ENCODE data around the gene MAMDC2. TPM values are rescaled to one million over a fixed set of nuclear protein-coding genes. Genes with fewer than 3 reads are reported as not detected.

MAMDC2 gene
- total RNA-seq, 1 experiment from 2014 or later: 1.2 TPM

DNA sequence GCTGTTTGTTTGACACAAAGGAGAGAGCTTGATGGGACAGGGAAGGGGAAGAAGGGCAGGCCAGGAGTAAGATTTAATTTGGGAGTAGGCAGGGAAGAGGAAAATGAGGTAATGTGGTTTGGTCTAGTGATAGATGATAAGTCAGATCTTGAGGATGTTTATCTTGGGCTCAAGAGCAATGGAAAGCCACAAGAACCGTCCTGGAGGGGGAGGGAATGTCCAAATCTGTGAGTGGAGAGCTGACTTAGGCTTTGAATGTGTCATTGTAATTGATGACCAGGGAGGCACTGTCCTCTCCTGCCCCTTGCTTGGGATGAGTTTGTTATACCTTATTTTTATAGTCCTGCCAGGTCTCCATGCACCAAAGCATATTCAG is 37.5 kb downstream of the MAMDC2 start:
- H3K36me3 ChIP-seq (ENCODE audit: control insufficient read depth in 1 of 2, insufficient read depth in 2 of 2, low read length in 2 of 2): no peaks in the 10 kb centered on the region
- H3K27ac ChIP-seq (ENCODE audit: low read depth, low read length): no peak overlapping the region
- no peak overlapping the region for H3K9ac ChIP-seq (ENCODE audit: low read length)
- ChIA-PET RAD21 (ENCODE audit: low non-redundant PET in 1 of 2, low total read pairs in 2 of 2, uncharacterized antibody in 2 of 2, unreplicated experiment in 2 of 2) (no interaction called here), CTCF (interaction anchor here (2.1 kb wide), 1 partner anchor 31 kb away, joined by 4 read pairs; no protein-coding TSS in a partner anchor), POLR2A (no interaction called here)
- DNase-seq (ENCODE audit: low read depth, low spot score) (no peak), ATAC-seq (no peak)
- no peak overlapping the region for H3K4me2 ChIP-seq (ENCODE audit: low read length)
- no peaks in the 10 kb centered on the region for H3K79me2 ChIP-seq (ENCODE audit: insufficient read depth, low read length)
- no peak overlapping the region for H2AFZ ChIP-seq (ENCODE audit: low read depth, low read length, poor library complexity, severe bottlenecking)
- intact Hi-C loops (cut with micrococcal nuclease): no loop called here
- H3K9me3 ChIP-seq (ENCODE audit: control insufficient read depth in 1 of 2, insufficient read depth in 1 of 2, low read depth in 1 of 2, low read length in 2 of 2): no peaks in the 10 kb centered on the region
- H4K20me1 ChIP-seq (ENCODE audit: insufficient read depth): no peaks in the 10 kb centered on the region
- no peaks in the 10 kb centered on the region for H3K4me1 ChIP-seq (ENCODE audit: control insufficient read depth in 1 of 2, insufficient read depth in 2 of 2, low read length in 2 of 2)
- H3K4me3 ChIP-seq (replicated peaks in 1 of 2; ENCODE audit: low read depth in 1 of 2, low read length in 2 of 2): no peak overlapping the region
- no peaks in the 10 kb centered on the region for H3K9me2 ChIP-seq (ENCODE audit: insufficient read depth)
- no TSS peak for BruUV-seq (replicated peaks)
- no peaks in the 10 kb centered on the region for H3K27me3 ChIP-seq (ENCODE audit: insufficient read depth, low read length)
- TF ChIP-seq EGR1 (IDR thresholded peaks at IDR 0.05; ENCODE audit: low read depth): no peak
- no peak for TF ChIP-seq SRF (IDR thresholded peaks at IDR 0.05; ENCODE audit: low read depth)
- no peak for TF ChIP-seq JUND (IDR thresholded peaks at IDR 0.05)
- no peak for TF ChIP-seq FOSL1 (IDR thresholded peaks at IDR 0.05; ENCODE audit: low read depth)
- no peak for TF ChIP-seq ZNF274 (IDR thresholded peaks at IDR 0.05; ENCODE audit: low read depth, low read length)
- no peak for TF ChIP-seq CBX3 (IDR thresholded peaks at IDR 0.05; ENCODE audit: low read depth)
- TF ChIP-seq CEBPB (IDR thresholded peaks at IDR 0.05; ENCODE audit: low read depth): no peak
- no peak for TF ChIP-seq YY1 (IDR thresholded peaks at IDR 0.05; ENCODE audit: extremely low read depth, insufficient replicate concordance, low read depth, low read length)
- TF ChIP-seq, protein P1, sequence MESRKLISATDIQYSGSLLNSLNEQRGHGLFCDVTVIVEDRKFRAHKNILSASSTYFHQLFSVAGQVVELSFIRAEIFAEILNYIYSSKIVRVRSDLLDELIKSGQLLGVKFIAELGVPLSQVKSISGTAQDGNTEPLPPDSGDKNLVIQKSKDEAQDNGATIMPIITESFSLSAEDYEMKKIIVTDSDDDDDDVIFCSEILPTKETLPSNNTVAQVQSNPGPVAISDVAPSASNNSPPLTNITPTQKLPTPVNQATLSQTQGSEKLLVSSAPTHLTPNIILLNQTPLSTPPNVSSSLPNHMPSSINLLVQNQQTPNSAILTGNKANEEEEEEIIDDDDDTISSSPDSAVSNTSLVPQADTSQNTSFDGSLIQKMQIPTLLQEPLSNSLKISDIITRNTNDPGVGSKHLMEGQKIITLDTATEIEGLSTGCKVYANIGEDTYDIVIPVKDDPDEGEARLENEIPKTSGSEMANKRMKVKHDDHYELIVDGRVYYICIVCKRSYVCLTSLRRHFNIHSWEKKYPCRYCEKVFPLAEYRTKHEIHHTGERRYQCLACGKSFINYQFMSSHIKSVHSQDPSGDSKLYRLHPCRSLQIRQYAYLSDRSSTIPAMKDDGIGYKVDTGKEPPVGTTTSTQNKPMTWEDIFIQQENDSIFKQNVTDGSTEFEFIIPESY (IDR thresholded peaks at IDR 0.05; ENCODE audit: extremely low read depth, insufficient replicate concordance, low read length): no peak
- TF ChIP-seq ZFX (IDR thresholded peaks at IDR 0.05): no peak
- TF ChIP-seq SIN3A (IDR thresholded peaks at IDR 0.05; ENCODE audit: low read depth): no peak
- no peak for TF ChIP-seq POLR2A (IDR thresholded peaks at IDR 0.05; ENCODE audit: borderline replicate concordance, extremely low read depth, insufficient read depth, insufficient read length)

Data from HCT116 (cell line).